GM23248 (cell line): Measurements from ENCODE around the gene ACSL6.

ENCODE experiments used
- EZH2 ChIP-seq: fragments of 200-600 bp; sonication (generic); IDR thresholded peaks from 2 replicates; pipeline ENCODE4 v1.6.1; 2018; ENCODE audit warnings: antibody characterized with exemption, mild to moderate bottlenecking; ENCODE audit not compliant: insufficient read depth, poor library complexity, severe bottlenecking
- EZH2phosphoT487 ChIP-seq: fragments of 200-600 bp; sonication (generic); IDR thresholded peaks from 2 replicates; pipeline ENCODE4 v1.6.1; 2018; ENCODE audit warnings: antibody characterized with exemption, moderate library complexity, mild to moderate bottlenecking, low read depth; ENCODE audit not compliant: insufficient read depth

DNA sequence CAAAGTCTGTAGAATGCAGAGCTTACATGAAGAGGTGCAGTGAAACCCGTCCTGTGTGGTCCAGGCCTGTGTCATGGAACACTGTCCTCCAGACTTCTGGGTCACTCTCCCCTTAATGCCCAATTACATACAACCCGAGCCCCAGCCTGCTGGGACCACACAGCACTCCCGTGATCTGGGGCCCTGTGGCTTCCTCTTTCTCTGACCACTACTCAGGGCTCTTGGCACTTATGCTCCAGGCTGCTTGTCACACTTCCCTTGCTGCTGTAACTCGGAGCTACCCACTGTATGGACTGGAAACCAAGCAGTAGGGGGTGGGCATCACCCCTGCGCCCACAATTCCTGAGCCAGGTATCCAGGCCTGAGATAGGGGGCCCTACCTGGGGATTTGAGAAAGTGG is 38.7 kb upstream of the ACSL6 start:
- TF ChIP-seq EZH2 (no peak), EZH2phosphoT487 (no peak)
